NT2/D1 (cell line): ENCODE results near the gene RUNX2.

ENCODE experiments used
- SUZ12 ChIP-seq: IDR thresholded peaks from 2 replicates; pipeline ENCODE4 v1.6.1; 2011; ENCODE audit not compliant: insufficient read length, insufficient read depth; ENCODE audit errors: extremely low read depth
- YY1 ChIP-seq: IDR thresholded peaks from 2 replicates; pipeline ENCODE4 v1.6.1; 2011; ENCODE audit not compliant: insufficient read length, insufficient read depth
- ZNF274 ChIP-seq: IDR thresholded peaks from 2 replicates; pipeline ENCODE4 v1.6.1; 2011; ENCODE audit warnings: mild to moderate bottlenecking, low read depth, low read length

GRCh38 chr6:45472382-45472781, 144.3 kb downstream of the RUNX2 start:
- TF ChIP-seq ZNF274 (no peak), YY1 (no peak), SUZ12 (no peak)
